Stimulated activated CD4-positive, alpha-beta T cell treated with anti-CD3 and anti-CD28 coated beads, Interleukin-12 subunit alpha, Interleukin-12 subunit beta, amount 100 ng/mL, for 24 hours (primary cell): ENCODE results near the gene FEZ2.

Source experiments
- DNase-seq, 2 experiments: peaks; one replicate each; pipeline ENCODE4 v3.0.0-alpha.2; 2020; ENCODE audit warnings: low read depth in 2 of 2

The FEZ2 gene

DNA sequence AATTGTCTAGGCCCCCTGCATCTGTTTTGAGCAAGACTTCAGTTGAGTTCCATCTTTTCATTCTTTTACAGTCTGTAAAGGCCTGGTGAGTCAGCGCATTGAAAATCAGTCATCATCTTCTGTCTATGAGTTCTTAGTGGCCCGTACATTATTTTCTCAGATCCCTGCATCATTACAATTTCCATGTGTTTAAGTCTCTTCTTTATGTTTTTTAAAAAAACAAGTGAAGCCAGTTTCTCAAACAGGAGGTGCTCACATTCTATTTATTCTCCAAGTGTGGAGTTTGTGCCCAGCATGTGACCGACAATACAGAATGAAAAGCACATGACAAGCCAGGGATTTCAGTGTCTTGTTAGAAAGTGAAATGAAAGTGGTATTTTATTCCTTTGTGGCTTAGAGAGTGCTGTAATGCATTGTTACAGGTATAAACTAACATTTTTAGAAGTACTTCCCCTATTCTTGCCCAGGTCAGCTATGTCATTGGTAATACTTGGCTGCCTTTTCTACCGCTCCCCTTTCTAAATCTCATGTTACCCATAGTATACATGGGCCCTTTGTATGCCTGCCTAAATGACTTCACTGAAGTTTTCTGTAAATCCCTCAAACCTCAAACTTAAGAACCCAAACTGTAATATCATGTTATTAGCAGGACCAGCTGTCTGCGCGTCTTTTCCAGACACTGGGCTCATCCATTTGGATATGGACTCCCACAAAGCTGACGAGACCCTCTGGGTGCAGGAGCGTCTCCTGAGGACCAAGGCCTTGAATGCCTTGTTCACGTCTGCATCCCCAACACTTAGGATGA lies 67.6 kb downstream of the FEZ2 start:
- DNase-seq = no peak

DNA sequence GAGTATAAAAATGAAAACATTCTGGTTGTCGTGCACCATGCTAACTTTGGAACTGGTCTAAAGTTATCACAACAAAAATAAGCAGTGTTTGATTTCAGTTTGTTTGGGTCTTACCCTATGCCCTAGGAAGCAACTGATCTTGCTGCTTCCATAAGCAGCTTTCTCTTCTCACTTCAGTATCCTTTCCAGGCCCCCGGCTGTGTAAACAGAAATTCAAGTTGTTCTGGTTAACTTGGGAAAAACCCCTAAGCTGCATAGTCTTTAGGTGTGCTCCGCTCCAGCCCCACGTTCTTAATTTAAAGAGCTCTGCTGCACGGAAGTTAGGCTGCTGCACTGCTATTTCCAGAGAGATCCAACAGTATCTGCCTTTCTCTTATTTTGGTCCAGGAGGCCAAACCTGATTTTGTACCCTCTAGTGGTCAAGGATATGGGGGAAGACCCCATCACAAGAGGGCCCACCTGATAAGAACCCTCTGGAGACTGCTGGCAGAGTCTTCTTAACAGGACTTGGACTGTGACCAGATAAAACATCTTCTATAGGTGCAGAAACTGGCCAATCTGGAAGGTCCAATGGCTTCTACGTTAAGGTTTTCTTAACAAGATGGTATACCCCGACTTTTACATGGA lies 69.1 kb downstream of the FEZ2 start:
- DNase-seq = no peak

DNA sequence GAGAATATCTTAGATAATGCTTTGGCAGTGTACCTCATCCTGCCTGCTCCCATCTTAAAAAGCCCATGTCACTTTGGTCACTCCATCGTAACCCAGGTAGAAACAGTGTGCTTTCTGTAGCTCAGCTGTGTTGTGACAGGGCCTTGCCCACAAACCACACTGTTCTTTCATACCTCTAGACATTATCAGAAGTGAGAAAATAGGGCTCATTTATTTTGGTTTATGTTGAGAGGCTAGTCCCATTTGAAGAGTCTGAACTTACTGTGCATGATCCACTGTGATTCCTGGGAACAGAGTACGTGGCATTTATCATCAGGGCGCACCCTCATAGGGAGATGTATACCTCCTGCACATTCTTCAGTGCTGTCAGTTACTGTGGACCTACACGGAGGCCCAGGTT lies 69.7 kb downstream of the FEZ2 start:
- no peak for DNase-seq

DNA sequence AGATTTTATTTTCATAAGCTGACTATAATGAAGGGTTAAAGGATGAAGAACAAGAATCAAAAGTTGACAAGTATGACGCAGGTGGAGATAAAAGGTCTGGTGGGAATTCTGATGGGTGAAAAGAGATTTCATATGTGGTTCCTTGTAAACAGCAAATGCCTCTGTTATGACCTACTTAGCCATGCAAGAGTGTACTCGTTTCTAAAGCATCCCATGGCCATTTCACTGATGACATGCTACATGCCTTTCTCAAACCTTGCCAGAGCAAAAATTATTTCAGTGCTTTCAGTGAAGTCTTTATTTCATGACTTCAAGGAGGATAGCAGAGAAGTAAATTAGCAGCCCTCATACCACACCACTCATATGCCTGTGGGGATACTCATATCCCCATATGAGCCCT lies 71.7 kb downstream of the FEZ2 start:
- DNase-seq = no peak

DNA sequence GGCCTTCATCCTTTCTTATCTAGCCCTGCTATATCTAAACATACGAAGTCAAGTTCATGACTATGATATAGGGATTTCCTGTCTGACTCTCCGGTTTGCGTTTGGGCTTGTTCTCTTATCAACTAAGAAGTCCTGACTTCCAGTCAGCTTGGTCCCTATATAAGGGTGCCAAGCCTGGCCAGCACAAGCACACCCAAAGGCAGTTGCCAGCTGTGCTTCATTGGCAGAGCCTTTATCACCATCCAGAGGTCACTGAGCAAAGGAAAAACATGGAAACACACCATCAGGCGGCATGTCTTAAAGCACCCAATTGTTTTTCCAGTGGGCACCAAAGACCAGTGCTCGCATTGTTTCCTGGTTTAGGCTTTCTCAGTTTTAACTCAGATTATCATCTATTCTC lies 72.7 kb downstream of the FEZ2 start:
- no peak for DNase-seq

DNA sequence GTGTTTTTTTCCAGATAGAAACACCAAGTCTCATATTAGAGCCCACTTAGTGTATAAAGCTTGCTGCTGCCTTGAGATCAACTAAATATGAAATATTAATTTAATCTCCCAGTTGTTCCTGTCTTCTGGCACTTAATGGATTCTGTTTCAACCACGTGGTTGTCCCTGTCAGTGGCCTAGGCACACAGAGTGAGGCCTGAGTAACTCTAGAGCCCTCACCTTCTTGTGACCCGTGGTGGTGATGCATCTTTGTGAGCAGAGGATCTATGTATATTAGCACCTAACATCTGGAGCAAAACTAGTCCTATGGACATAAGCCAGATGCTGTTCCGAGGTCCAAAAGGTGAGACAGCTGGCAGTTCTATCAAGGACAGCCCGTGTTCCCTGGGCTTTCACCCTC lies 74.8 kb downstream of the FEZ2 start:
- no peak for DNase-seq

DNA sequence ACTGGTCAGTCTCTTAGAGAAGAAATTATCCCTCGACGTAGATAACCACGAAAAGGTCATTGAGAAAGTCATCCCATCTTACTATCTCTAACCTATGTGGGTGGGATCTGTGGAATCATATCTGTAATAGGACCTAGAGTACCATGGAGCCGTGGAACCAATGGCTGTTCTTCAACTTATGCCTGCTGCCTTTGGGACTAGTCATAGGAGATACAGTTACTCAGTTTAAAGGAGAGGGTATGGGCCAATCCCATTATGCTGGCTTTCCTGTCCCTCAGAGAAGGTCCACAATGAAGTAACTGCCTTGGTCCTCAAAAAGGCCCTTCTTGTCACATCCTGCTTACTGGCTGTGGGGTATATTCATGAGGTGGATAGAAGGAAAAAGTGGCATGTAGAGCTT lies 77.5 kb downstream of the FEZ2 start:
- no peak for DNase-seq

DNA sequence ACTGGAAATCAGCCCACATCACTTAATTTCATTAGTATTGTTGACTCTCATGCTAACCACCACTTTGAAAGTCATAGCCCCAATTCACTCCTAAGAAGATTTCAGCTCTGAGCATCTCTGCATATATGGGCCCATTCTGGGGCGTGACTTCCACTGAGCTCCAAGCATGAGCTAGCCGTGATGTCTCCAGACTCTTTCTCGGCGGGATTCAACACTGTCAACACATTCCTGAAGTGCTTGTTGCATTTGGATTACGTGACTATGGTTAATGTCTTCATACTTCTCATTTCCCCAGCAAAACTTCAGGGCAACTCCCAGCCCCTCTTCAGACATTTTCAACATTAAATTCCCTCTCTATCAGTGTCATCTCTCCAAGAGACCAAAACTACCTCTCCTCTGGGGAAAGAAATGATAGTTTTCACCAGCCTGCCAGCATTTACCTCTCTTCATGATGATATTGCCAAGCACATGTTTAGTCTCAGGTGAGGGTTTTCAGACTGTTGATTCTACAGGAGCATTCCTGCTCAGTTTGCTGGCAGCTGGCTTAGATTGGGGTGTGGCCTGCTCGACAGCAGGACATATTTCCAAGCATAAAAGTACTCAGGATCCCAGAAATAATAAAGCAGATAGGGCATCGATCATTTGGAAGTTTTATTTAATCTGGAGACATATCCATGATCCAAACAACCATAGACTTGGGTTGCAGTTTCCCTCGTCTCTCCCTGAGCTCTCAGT lies 81.7 kb downstream of the FEZ2 start:
- no peak for DNase-seq

DNA sequence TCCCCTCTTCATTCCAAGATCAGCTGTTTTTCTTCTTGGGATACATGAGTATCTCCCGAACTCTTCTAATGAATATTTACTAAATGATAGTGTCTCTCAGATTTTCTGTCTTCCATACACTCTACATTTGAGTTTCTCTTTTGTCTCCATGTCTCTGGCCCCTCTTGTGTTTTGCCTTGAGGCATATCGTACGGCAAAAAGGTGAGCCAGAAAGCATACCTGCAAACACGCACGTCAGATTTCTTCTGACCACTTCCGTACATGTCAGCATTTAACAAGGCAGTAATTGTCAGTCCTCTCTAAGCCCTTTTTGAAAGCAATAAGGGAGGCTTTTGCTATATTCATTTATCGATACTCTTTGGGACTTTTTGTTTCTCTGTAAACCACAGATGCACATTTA lies 82.4 kb downstream of the FEZ2 start:
- DNase-seq = no peak

DNA sequence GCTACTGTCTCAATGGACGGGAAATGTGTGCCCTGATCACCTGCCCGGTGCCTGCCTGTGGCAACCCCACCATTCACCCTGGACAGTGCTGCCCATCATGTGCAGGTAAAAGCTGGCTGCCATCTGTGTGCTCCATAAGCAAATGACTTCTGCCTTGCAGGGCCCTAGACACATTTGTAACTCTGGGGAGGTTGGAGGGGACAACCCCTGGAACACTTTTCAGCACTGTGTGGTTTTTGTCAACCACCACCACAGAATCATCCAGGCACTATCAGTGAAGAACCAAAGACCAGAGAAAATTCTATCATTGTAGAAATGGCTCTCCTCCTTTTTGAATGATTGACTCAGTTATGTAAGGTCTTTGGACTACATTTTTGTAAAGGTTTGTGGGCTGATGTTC lies 84.3 kb downstream of the FEZ2 start:
- DNase-seq = no peak

DNA sequence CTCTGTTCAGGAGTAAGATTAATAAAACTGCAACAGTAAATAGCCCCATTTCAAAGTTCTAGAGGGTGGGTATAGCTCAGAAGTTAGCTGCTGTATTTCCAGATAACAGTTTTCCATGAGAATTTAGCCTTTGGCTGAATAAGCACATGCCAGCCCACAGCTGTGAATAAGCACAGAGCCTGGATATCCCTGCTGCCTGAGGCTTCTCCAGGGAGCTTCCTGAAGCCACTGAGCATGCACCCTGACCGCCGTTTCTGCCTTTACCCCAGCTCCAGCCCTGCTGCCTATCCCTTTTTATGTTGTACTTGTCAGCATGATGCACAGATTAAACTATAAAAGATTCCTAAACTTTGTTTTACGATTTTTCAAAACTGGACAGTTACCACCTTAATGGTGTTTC lies 85.3 kb downstream of the FEZ2 start:
- no peak for DNase-seq

DNA sequence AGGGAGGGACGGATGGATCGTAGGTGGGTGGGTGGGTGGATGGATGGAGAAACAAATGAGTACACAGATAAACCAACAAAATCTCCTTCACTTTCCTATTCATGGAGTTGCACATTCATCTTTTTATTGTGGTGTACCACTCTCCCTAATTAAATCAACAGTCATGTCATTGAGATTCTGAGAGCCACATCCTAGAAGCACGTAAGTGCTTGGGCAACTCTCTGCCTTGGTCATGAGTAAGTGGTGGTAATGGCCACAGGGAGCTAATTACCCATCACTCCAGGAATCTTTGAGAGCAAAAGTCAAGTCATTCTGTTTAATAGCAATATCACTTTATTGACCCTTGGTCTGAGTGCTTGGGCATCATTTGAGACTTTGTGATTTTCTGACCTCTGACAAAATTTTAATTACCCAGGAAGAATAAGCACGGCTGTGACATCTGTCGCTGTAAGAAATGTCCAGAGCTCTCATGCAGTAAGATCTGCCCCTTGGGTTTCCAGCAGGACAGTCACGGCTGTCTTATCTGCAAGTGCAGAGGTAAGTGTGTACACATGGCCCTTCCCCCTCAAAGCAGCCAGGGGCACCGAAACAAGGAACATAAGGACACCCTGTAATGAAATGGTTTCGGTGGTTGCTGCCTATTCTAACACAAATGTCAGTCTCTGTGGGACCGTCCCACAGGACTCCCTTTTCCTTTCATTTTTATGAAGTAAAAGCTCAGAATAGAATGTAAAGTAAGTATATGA lies 85.9 kb downstream of the FEZ2 start:
- DNase-seq = no peak

DNA sequence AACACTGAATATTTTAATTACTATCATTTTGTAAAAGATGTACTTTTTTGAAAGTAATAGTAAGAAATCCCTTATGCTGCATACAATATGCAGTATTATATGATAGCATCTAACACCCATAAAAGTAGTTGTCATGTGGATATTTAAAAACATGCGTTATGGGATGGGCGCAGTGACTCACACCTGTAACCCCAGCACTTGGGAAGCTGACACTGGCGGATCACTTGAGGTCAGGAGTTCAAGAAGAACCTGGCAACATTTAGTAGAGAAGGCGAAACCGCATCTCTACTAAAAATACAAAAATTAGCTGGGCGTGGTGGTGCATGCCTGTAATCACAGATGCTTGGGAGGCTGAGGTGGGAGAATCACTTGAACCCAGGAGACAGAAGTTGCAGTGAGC lies 88.9 kb downstream of the FEZ2 start:
- DNase-seq = no peak

DNA sequence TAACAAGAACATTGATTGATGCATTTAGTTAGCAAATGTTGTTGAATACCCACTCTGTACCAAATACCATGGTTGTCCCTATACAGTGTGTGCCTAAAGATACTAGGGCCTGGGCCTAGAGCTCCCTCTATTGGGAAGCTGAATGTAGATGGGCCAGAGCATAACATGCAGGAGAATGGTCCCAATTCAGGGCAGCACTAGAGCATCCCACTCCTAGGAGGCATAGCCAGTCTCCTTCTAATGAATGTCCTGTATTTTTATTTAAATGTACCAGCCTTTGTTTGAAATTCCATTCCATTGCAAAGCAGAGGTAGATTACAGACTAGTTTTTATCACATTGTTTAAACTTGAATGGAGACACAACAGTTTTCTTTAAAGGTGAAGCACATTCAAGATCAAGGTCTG lies 90.6 kb downstream of the FEZ2 start:
- DNase-seq = peak in 1 of 2 experiments; percentile 17
